ENCODE data around the gene BZW1. TPM values are rescaled to one million over a fixed set of nuclear protein-coding genes. Genes with fewer than 3 reads are reported as not detected.

The BZW1 gene
- total RNA-seq: 437 TPM

DNA sequence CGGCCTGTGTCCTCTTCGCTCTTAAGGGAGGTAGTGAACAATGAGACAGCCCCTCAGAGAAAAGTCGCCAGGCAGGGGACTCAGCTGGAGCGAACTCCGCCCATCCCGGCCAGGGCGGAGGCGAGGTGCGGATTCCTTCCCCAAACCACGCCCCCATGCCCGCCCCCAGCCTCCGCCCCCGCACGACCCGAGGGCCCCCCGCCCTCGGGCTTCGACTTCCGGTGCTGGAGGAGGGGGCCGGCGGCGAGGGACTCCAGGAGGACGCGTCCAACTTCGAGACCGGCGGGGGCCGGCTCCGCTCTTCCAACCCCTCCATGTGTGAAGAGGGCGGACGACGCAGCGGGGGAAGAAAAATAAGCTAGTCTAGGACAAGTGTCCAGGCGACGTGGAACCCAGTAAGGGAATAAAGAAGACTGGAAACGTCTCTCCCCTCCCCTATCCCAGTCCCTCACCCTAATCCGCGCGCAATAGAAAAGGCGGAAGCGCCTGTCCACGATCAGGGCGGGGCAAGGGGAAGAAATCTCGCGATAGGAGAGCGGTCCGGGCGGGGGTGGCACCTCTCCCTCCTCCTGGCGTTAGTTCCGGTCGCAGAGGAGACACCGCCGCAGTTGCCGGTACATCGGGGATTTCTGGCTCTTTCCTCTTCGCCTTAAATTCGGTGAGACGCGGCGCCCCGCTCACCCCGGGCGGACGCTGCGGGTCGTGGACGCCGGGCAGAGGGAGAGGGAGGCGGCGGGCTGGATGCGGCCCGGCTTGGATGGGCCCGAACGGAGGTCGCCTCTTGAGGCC, at the start of gene BZW1:
TSS of gene BZW1 (plus strand) at position 578 of the 789 bp plus-strand sequence. CDS start 1,308 bp downstream, outside the sequence.
- FAIRE-seq (no peak), DNase-seq (ENCODE audit: low spot score in 2 of 2) (peak; percentile 95 to 97)

DNA sequence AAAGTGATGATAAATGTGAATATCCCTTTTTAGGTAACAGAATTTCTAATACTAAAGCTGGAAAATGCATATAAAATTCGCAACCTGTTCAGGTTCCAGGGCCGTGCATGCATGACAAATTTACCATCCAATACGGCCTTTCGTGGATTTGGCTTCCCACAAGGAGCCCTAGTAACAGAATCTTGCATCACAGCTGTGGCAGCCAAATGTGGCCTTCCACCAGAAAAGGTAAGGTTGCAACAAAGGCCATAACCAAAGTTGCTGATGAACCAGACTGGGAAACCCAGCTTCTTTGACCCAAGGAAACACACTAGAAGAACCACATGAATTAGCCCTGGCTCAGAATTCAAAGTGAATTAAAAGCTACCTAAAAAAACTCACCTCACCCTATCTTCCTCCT, 49.6 kb upstream of the BZW1 start:
- DNase-seq (ENCODE audit: low spot score in 2 of 2): no peak
- no peak for FAIRE-seq

DNA sequence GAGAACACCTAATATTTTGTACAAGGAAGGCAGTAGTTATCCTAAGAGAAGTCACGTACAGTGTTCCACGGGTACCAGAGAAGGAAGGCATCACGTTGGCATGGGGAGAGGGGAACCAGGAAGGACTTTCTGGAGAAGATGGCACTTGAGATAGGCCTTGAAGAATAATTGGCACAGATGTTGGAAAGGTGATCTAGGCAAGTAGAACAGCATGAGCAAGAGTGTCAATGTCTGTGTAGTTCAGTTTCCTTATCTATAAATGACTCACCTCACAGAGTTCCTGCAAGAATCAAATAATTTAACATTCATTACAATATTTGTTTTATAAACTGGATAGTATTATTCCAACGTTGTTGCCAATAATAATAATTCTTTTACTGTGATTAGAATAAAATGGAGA, 48.3 kb upstream of the BZW1 start:
- FAIRE-seq (no peak), DNase-seq (ENCODE audit: low spot score in 2 of 2) (no peak)

DNA sequence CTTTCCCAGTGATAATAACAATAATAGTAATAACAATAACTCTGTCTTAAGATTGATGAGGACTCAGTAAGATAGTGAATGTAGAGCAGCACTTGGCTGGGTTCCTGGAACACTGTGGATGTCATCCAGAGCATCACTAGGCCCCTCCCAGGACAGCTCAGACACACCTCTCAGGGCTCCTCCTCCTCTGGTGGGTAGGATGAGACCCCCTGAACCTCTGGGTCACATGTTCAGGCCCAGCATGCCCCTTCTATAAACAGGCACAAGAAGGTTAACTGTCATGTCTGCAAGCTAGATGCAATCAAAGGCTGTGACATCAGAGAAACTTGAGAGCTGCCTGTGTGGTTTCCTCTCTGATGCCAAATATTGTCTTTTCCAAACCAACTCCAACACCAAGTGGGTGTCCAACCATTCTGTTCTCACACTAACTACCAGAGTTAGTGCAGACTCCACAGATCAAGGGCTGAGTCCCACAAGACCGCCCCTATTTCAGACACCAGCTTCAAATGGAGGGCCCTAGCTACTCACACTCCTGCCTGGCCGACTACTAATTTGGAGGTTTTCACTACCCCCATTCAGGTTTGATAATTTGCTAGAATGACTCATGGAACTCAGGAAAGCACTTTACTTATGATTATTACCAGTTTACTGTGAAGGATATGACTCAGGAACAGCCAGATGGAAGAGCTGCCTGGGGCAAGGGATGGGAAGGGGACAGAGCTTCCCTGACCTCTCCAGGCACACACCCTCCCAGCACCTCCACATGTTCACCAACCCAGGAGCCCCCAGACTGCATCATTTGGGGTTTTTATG, 46.4 kb upstream of the BZW1 start:
- DNase-seq (ENCODE audit: low spot score in 2 of 2) (no peak), FAIRE-seq (no peak)

DNA sequence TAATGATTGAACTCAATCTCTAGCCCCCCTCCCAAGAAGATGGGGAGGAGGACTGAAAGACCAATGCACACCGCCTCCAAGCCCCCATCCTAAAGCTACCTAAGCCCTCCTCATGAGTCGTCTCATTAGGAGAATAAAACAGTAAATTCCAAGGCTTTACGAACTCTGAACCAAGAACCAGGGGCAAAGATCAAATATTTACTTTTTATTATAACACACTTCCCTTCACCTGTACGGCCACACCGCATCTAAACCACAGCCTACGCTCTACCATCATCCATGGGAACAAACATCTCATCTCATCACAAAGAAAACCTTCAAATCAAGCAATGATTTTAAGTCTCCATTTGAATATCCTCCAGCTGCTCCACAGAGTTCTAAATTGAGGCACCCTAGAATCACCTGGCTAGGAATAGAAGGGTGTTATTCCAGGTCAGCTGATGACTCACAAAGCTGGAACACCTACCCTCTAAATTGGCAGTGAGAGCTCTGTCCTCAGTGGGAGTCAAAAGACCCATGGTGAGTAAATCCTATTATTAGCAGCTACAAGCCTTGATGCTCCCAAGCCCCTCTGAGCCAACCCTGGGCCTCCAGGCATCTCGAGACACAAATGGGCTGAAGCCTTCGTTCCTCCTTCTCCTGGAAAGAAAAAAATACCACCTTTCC, 45.6 kb upstream of the BZW1 start:
- FAIRE-seq: no peak
- no peak for DNase-seq (ENCODE audit: low spot score in 2 of 2)

DNA sequence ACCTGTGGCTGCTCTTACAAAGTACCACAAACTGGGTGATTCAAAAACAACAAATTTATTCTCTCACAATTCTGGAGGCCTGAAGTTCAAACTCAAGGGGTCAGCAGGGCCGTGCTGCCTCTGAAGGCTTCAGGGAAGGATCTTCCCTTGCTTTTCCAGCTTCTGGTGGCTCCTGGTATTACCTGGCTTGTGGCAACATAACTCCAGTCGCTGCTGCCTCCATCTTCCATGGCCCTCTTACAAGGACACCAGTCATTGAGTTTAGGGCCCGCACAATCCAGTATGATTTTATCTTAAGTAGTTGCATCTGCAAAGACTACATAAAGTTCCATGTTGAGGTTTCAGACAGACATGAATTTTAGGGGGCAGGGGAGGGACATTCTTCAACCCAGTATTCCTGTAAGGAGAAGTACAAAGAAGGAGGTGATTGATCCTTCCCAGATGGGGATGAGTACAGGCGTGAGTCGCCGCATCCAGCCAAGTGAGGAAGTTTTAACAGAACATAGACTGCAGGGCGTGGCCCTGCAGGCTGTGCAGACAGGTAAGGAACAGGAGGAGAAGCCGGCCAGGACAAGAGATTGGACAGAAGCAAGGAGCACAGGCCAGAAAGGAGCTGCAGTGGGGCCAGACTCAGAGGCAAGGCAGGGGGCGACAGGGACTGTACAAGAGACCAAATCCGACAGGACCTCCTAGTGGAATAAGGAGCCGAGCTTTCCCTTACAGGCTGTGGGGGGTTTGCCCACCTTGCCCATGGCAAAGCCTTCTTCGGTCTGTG, 44.4 kb upstream of the BZW1 start:
- DNase-seq (ENCODE audit: low spot score in 2 of 2) (no peak), FAIRE-seq (no peak)

DNA sequence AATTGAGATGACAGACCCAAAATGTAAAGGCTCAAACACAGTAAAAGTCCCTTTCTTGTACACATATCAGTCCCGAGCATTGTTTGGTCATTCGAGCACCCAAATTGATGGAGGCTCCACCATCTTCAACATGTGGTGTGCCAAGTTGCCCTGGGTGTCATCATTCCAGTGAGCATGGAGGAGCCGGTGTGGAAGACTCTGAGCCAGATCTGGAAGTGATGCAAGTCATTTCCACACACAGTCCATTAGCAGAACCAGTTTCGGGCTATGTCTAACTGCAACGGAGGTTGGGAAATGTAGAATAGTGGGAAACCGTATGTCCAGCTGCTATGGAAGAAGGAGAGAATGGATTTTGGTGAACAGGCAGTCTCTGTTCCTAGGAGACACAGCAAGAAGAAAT, 40.9 kb upstream of the BZW1 start:
- DNase-seq (ENCODE audit: low spot score in 2 of 2) (no peak), FAIRE-seq (no peak)

DNA sequence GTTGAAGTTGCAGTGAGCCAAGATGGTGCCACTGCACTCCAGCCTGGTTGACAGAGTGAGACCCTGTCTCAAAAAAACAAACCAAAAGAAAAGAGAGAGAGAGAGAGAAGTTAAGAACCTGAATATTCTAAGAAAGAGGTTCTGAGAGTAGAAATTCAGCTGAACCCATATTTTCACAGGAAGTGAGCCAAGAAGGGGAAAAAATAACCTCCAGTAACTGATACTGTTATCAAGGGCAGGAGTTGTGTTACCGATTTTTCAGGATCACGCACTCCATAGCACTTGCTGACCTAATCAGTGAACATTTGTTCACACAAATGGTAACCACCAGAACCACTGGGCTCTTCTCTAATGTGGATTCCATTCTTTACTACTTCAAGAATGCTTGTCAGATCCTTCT, 39.1 kb upstream of the BZW1 start:
- DNase-seq (ENCODE audit: low spot score in 2 of 2): no peak
- no peak for FAIRE-seq

DNA sequence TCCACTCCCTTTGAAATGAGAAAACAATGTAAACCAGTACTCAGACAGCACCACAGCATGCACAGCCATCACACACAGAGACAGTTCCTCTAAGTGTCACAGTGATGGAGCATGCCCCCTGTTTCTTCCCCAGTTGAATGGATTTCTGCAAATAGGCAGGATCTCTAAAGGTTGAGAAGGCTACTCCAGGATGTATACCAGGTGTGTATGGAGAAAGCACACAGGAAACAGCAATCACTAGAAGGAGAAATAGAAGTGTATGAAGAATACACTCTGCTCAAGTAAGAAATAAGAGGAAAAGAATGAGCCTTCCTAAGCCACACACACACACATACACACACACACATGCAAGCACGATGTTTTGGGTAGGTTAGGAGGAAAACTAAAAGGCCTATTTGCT, 38.6 kb upstream of the BZW1 start:
- FAIRE-seq (no peak), DNase-seq (ENCODE audit: low spot score in 2 of 2) (no peak)

DNA sequence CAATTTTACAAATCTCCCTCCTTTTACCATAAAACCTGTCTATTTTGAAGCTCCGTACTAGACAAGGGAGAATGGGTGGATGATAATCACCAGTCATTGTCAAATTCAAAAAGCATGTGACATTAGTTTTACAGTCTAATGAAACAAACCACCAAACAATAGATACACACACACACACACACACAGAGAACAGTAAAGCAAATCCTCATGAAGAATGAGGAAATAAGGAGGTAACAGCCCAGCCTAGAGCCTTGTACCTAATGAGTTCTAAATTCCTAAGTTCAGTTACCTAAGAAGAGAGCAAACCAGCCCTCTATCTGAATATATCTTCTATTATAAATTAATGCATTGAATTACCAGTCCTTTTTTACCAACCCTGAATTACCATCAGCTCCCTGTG, 36.8 kb upstream of the BZW1 start:
- DNase-seq (ENCODE audit: low spot score in 2 of 2) (no peak), FAIRE-seq (no peak)

DNA sequence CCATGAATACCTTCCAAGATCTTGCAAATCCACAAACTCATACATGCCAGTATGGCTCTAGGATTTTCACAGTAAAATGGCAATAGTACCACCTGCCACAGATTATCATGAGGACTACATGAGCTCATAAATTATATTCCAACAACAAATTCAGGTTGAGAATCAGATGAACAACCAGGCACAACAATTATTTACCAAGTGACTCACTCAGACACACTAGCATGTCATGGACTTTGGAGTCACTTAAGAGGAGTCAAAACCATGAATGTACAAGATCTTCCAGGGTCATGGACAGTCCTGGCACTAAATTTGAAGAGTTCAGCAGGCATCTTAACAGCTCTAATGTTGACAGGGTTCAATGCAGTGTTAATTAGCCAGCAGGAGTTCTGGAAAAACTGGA, 34.4 kb upstream of the BZW1 start:
- no peak for DNase-seq (ENCODE audit: low spot score in 2 of 2)
- FAIRE-seq: no peak

DNA sequence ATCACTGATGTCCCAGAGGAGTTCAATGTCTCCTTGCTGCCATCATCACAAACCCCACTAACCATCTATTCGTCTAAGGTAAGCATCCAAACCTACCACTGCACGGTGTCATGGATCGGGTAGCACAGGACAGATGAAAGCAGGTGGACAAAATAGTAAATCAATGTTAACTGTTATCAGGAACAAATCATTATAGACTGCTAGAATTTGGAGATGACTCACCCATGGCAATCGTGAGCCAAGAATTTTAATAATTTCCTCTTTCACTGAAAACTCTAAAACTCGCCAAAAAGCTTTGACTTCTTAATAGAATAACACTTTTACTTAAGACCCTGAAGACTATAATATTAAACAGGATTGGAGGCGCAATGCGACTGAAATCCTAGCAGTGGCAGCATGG, 33.7 kb upstream of the BZW1 start:
- no peak for DNase-seq (ENCODE audit: low spot score in 2 of 2)
- no peak for FAIRE-seq

DNA sequence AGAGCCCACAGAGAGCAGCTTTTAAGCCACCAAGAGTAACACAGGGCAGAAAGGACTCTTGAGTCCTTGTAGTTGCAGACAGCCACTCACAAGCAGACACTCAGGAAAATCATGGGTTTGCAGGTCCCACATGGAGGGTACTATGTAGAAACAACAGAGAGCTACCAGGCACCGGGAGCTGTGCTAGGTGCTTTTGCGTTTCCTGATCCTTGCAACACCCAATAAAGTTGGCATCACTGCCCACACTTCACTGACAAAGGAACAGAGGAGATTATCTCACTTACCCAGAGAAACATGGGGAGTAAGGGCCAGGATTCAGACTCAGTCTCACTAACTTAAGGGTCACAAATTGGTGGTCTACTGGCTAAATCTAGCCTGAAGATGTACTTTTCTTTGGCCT, 32.5 kb upstream of the BZW1 start:
- FAIRE-seq (no peak), DNase-seq (ENCODE audit: low spot score in 2 of 2) (no peak)

DNA sequence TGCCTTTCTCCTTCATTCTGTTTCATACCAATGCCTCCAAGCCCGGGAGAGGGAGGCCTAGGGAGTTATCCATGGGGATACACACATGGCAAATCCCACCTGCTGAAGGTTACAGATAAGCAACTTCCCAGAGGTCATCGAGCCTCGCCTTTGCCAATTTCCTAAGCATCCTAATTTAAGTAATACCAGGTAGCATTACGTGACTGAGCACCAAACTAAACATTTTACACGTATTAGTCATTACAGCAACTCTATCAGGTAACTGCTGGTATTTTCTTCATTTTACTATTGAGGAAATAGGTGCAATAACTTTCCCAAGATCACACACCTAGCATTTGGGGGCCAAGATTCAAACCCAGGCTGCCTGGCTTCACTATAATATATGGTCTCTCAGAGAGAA, 30.1 kb upstream of the BZW1 start:
- no peak for FAIRE-seq

DNA sequence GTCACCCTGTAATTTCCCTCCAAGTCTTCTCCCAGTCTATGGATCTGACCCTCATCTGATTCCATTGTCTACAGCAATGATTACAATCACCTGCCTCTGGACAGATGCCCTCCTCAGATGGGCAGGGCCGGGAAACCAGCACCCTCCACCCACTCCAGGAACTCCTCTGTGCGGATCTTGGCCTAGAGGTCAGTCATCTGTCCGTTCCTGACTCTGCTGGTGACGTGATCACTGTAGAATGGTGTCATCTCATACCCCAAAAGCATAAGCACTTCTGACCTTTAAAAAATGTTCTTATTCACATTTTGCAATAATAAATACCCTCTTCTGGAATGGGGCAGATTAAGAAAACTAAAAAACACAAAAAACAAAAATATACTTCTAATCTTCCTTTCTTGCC, 29.5 kb upstream of the BZW1 start:
- FAIRE-seq: no peak

More for the DNA sequence above, 30.1 kb upstream of the BZW1 start:
- DNase-seq (ENCODE audit: low spot score in 2 of 2): no peak

DNA sequence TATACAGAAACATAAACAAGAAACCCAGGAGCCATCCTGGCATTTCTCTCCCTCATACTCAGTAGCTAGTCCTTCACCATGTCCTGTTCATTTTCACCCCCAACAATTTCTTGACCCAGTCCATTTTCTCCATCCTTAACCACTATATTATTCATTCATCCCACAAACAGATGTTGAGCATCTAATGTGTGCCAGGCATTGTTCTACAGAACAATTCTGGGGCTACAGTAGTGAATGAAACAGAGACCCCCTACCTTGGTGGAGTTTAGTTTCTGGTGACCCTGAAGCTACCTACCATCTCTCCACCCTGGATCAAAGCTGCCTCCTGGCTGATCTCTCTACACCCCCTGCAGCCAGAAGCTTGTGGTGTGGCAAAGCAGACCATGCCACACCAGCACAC, 27.5 kb upstream of the BZW1 start:
- FAIRE-seq: no peak
- no peak for DNase-seq (ENCODE audit: low spot score in 2 of 2)

More for the DNA sequence above, 29.5 kb upstream of the BZW1 start:
- DNase-seq (ENCODE audit: low spot score in 2 of 2): no peak

DNA sequence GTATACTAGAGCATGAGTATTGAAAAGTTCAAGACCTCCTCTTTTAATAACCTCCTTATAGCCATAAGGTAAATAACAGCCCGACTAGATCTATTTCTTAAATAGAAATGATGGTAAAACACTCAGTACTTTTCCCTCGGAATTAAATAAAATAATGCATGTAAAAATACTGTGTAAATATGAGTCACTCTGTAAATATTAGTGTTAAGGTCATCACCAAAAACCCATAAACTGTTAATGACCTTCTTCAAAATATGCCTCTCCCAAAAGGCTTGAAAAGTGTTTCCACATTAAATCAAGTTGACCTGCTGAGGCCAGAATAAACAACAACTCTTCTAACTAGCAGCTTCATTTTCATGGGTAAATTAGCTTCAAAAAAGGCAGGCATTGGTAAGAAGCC, 25.3 kb upstream of the BZW1 start:
- FAIRE-seq (no peak), DNase-seq (ENCODE audit: low spot score in 2 of 2) (no peak)

DNA sequence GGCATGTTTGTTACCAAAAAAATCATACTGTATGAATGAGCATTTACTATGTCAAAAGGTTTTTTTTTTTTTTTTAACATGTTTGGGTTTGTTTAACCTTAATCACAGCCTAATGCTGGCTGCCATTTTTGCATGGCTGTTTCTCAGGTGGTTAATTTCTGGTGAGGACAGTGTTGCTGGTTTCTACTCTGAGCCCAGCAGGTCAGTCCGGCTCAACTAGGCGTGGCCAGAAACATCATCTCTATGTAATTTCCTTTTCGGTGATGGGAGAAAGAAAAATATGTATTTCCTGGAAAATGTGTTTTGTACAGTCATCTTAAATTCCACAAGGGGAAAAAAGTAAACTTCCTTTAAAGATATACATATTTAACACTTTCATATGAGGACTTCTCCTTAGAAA, 24.9 kb upstream of the BZW1 start:
- DNase-seq (ENCODE audit: low spot score in 2 of 2): no peak
- FAIRE-seq: no peak

DNA sequence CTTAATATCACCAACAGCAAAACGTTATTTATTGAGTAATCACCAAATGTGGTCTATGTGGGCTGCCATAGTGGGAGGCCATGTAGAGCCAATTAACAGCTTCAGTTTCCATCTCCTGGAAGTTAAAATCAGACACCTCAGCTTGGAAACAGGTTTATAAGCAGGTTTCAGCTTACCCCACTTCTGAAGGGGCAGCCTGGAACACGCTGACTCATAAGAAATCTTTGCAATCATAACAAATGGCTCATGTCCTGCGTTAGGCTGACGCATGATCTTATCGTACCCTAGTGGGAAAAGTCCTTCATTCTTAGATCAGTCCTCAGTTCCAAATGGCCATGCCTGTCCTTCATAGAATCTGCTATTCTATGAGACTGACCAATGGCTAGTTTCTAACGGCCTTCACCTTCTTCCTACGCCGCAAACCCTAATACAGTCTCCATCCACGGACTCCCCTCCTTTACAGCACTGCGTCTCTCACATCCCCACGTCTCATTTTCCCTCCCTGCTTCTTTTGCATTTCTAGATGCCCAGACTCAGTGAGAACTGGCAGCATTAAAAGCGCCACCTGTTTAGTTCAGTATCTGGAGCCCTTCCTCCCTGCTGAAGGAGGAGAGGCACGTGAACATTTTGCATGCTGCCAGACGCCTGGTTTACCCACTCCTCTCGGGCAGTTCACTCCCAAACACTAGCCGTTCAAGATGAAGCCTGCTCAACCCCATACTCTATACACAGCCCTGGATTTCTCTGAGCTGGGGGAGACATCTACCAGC, 24.2 kb upstream of the BZW1 start:
- no peak for FAIRE-seq
- no peak for DNase-seq (ENCODE audit: low spot score in 2 of 2)
